GM18498 (cell line): ENCODE data around the gene DIP2C.

Source experiments
- ATAC-seq: cut with Tn5 transposase; IDR thresholded peaks from one replicate; pipeline ENCODE4 v1.9.1; 2021; ENCODE audit warnings: mild to moderate bottlenecking, moderate library complexity; ENCODE audit not compliant: unreplicated experiment

Gene DIP2C

GRCh38 chr10:387909-388660 is 301.4 kb downstream of the DIP2C start:
- ATAC-seq: no peak

DNA sequence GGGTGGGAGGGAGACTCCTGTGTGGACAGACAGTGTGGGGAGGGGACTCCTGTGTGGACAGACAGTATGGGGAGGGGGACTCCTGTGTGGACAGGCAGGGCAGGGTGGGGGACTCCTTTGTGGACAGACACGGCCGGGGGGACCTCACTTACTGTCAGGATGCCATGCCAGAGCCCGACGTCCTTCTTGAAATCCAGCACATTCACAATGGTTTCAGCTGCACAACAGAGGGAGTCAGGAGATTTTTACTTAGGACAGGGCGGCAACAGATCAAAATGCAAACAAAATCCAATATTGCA is 301.9 kb downstream of the DIP2C start:
- no peak for ATAC-seq

GRCh38 chr10:386771-387592 is 302.5 kb downstream of the DIP2C start:
- ATAC-seq: no peak

DNA sequence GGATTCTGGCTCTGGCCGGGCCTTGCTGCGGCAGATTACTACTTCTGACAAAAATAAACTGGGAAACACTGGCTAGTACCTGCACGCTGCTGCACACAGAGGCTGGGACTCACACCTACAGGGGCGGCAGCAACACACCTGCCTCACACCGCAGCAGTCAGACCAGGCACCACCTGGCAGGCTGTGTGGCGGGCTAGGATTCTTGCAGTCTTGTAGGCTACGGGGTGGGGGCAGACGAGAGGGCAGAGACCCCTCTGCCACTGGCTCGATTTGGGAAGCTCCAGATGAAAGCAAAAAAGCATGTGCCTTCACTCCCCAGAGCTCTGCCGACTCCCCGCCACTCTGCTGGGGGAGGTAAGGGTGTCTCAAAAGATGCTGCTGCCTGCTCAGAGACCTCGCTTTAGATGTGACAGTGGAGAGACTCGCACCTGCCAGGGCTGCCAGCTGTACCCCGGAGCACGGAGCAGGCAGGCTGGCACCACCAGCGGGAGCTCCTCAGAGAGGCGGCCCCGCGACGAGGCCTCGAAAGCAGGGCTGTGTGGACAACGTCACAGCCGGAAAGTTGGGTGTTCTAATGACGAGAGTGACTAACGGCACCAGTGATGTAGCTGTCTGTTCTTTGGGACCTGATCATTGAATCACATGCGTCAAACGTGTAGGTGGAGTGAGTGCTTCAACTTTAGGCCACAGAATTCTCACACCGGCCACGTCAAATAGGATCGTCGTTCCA is 303.7 kb downstream of the DIP2C start:
- ATAC-seq: no peak

- ATAC-seq: no peak
Measured at GRCh38 chr10:384538-385305, 304.7 kb downstream of the DIP2C start.

- ATAC-seq: no peak
Measured at GRCh38 chr10:383519-383918, 305.9 kb downstream of the DIP2C start.

GRCh38 chr10:381805-382204 is 307.7 kb downstream of the DIP2C start:
- ATAC-seq: no peak

- no peak for ATAC-seq
Measured at GRCh38 chr10:381346-381745, 308.1 kb downstream of the DIP2C start.

DNA sequence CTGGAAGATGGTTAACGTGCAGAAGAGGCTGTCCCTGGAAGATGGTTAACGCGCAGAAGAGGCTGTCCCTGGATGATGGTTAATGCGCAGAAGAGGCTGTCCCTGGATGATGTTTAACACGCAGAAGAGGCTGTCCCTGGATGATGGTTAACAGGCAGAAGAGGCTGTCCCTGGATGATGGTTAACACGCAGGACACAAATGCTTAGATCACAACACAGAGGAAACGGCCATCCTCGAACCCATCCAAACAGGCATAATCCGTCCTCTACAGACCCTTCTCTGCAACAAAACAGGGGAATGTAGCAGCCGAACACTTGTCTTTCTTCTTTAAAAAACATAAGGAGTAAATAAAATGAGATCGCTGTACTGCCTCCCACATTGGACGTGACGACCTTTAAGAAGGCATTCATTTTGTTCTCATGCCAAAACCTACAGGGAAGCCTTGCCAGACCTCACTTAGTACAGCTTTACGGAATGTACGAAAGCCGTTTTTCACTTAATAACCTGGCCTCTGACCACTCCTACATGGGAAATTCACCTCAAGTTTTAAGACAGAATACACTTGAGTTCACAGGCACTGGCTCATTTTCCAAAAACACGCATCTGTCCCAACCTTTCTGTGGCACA is 309.0 kb downstream of the DIP2C start:
- no peak for ATAC-seq

GRCh38 chr10:378930-379704 is 310.4 kb downstream of the DIP2C start:
- no peak for ATAC-seq

GRCh38 chr10:378230-378929 is 311.1 kb downstream of the DIP2C start:
- ATAC-seq: no peak

DNA sequence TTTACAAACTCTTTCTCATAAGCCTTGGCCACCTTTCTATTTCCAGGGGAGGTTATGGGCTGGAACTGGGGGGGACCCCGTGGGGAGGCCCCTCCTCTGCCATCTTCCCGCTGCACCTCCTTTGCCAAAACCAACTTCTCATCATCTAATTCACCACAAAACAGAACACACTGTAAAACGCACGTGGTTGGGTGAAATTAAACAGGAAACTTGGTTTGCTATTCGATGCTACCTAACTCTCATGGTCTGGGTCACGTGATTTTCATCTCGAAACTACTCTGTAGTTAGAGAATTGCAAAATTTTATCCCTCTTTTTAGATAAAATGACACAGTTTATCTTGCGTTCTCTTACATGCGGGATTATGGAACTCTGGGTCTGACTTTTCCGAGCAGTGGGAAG is 312.2 kb downstream of the DIP2C start:
- no peak for ATAC-seq

DNA sequence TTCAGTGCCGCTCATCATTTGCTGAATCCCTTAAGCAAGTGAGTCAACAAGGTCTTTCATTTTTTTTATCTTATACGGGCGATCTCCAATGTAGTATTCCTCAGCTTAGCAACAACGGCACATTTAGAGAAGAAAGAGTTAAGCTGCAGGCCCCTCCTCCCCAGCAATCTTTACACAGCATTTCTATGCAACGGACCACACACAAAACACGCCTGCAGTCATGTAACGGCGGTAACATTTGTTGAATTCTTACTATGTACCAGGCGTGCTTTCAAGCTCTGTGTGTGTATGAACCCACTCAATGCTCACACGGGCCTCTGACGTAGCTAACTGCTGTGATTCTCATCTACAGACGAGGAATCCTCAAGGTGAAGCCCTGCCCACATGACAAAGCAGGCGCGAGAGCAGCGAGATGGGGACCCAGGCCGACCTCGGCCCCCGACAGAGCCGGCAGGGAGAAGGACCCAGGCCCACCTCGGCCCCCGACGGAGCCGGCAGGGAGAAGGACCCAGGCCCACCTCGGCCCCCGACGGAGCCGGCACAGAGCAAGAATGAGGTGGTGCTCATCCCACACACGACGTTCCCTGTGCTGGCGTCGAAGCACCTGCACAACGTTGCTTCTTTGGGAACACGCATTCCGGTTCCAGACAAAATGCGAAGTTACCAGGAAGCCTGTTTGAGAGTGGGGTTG is 313.5 kb downstream of the DIP2C start:
- no peak for ATAC-seq

DNA sequence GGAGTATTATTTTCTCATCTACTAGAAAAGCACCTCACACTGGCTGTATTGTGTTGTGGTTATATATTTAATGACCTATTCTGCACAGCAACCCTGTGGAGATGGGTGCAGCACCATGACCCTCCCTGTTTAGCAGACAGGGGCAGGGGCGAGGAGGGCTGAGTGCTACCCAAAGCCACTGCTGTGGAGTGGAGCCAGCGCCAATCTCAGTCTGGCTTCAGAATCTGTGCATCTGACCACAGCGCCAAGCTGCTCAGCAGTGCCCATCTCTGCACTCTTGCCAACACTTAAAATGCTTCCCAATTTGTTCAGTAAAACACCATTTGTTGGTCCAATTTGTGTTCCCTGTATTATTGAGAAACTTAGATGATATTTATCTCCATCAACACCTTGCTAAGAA is 315.1 kb downstream of the DIP2C start:
- ATAC-seq: no peak

- ATAC-seq: no peak
Measured at GRCh38 chr10:373526-374309, 315.8 kb downstream of the DIP2C start.

DNA sequence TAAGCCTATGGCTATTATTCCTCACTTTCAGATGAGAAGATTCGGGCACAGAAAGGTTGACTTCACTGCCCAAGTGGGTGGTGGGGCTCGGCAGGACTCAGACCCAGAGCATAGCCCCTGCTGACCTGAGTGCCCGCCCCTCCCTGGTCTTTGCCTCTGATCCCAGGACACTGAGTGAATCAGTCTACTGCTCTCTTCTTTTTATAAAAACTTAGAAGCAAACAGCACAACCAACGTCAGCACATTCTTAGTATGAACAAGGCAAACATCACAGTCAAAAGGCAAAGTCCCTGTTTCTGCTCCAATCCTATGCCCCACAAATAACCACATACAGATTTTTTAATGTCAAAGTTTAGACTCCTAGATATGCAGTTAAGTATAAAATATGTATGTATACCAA is 316.5 kb downstream of the DIP2C start:
- no peak for ATAC-seq

- no peak for ATAC-seq
Measured at GRCh38 chr10:372566-372965, 316.9 kb downstream of the DIP2C start.

GRCh38 chr10:371515-371914 is 318.0 kb downstream of the DIP2C start:
- ATAC-seq: no peak
